Left kidney (tissue), 2 donors: ENCODE results near the gene KMO. TPM values are rescaled to one million over a fixed set of nuclear protein-coding genes. Genes with fewer than 3 reads are reported as not detected.

Experiments used
- DNase-seq: peaks from one replicate; pipeline ENCODE4 v3.0.0-alpha.2; 2013
- polyA plus RNA-seq: library from polyadenylated mRNA; unstranded; fragments of 120-200 nt; gene quantifications from one replicate; pipeline ENCODE4 v1.2.1, GENCODE V29; 2013; ENCODE audit not compliant: insufficient read length

The KMO gene
- polyA plus RNA-seq, 1 donor: 27.9 TPM

- no peak for DNase-seq
Observed at GRCh38 chr1:241624935-241625334, 92.8 kb downstream of the KMO start.

GRCh38 chr1:241627453-241628259, 95.5 kb downstream of the KMO start:
- no peak for DNase-seq

GRCh38 chr1:241630005-241630404, 97.8 kb downstream of the KMO start:
- no peak for DNase-seq

GRCh38 chr1:241630476-241630875, 98.3 kb downstream of the KMO start:
- no peak for DNase-seq

GRCh38 chr1:241630899-241631298, 98.7 kb downstream of the KMO start:
- DNase-seq: no peak

GRCh38 chr1:241631674-241632073, 99.5 kb downstream of the KMO start:
- DNase-seq: no peak

GRCh38 chr1:241632987-241633386, 100.8 kb downstream of the KMO start:
- DNase-seq: no peak

- no peak for DNase-seq
Observed at GRCh38 chr1:241635556-241636152, 103.5 kb downstream of the KMO start.

- DNase-seq: no peak
Observed at GRCh38 chr1:241636291-241636690, 104.1 kb downstream of the KMO start.

- no peak for DNase-seq
Observed at GRCh38 chr1:241637046-241637590, 104.9 kb downstream of the KMO start.

GRCh38 chr1:241637604-241638003, 105.4 kb downstream of the KMO start:
- no peak for DNase-seq

- DNase-seq: no peak
Observed at GRCh38 chr1:241638099-241638682, 106.0 kb downstream of the KMO start.

GRCh38 chr1:241638909-241639622, 106.9 kb downstream of the KMO start:
- DNase-seq: peak; percentile 28

- DNase-seq: no peak
Observed at GRCh38 chr1:241639623-241640148, 107.5 kb downstream of the KMO start.

GRCh38 chr1:241640149-241640866, 108.1 kb downstream of the KMO start, which contains the start of the genes CHML and OPN3:
Gene CHML (minus strand): TSS chr1:241640369. CDS start chr1:241635766, 4,603 bp downstream.
Gene OPN3 (minus strand): TSS chr1:241640369. CDS start chr1:241640254, 115 bp downstream.
- DNase-seq: peak; percentile 90

GRCh38 chr1:241640867-241641622, 108.9 kb downstream of the KMO start:
- no peak for DNase-seq

GRCh38 chr1:241641773-241642592, 109.8 kb downstream of the KMO start:
- DNase-seq: no peak

- DNase-seq: no peak
Observed at GRCh38 chr1:241642593-241642944, 110.4 kb downstream of the KMO start.

GRCh38 chr1:241644259-241644658, 112.1 kb downstream of the KMO start:
- no peak for DNase-seq

GRCh38 chr1:241645199-241645598, 113.0 kb downstream of the KMO start:
- DNase-seq: no peak
